PC-3 (cell line): ENCODE measurements around the gene SPACDR. TPM values are rescaled to one million over a fixed set of nuclear protein-coding genes. Genes with fewer than 3 reads are reported as not detected.
A peak's percentile ranks its signal among the peaks of the same experiment; 100 is the strongest.

Source experiments
- ATAC-seq: fragments of 200-7000 bp; cut with Tn5 transposase; 2 replicates; pipeline ENCODE4 v1.9.1; 2020; ENCODE audit warnings: mild to moderate bottlenecking, moderate library complexity
- BruUV-seq: library from RNA; stranded (reverse); fragments of 400-500 nt; replicated peaks from 2 replicates; lab custom pipeline; 2021; lab: Mats Ljungman, UMichigan
- CTCF ChIA-PET: fragments of 300-600 bp; sonication (Branson Sonifier 250); formaldehyde crosslinking; loops from one replicate; lab custom pipeline; 2022; ENCODE audit warnings: antibody characterized with exemption; lab: Charles Lee
- POLR2A ChIA-PET: fragments of 300-600 bp; sonication (Branson Sonifier 250); formaldehyde crosslinking; loops from one replicate; lab custom pipeline; 2022; ENCODE audit warnings: antibody characterized with exemption; ENCODE audit not compliant: unreplicated experiment; lab: Charles Lee
- DNase-seq: peaks from one replicate; pipeline ENCODE4 v3.0.0-alpha.2; 2015
- H2AFZ ChIP-seq: fragments of 300-600 bp; sonication (generic); 2 replicates; pipeline ENCODE4 v1.6.0; 2016; ENCODE audit warnings: antibody characterized with exemption, low read length
- H3F3A ChIP-seq: fragments of 300-600 bp; sonication (generic); one replicate; pipeline ENCODE4 v1.6.0; 2017; ENCODE audit warnings: antibody characterized with exemption, low read length, control low read depth, mild to moderate bottlenecking; ENCODE audit not compliant: unreplicated experiment
- H3K27ac ChIP-seq: fragments of 300-600 bp; sonication (generic); 2 replicates; pipeline ENCODE4 v1.5.1; 2016; ENCODE audit warnings: mild to moderate bottlenecking, low read length
- H3K27me3 ChIP-seq: fragments of 300-600 bp; sonication (generic); 2 replicates; pipeline ENCODE4 v1.6.1; 2016; ENCODE audit warnings: low read length, mixed read lengths
- H3K36me3 ChIP-seq: fragments of 300-600 bp; sonication (generic); 2 replicates; pipeline ENCODE4 v1.6.1; 2016; ENCODE audit warnings: low read depth, mixed run types, low read length, mixed read lengths
- H3K4me1 ChIP-seq: fragments of 300-600 bp; sonication (generic); 2 replicates; pipeline ENCODE4 v1.5.1; 2016; ENCODE audit warnings: low read length; ENCODE audit not compliant: insufficient read depth
- H3K4me2 ChIP-seq: fragments of 300-600 bp; sonication (generic); 2 replicates; pipeline ENCODE4 v1.6.0; 2016; ENCODE audit warnings: low read length
- H3K4me3 ChIP-seq: fragments of 300-600 bp; sonication (generic); 2 replicates; pipeline ENCODE4 v1.5.1; 2016; ENCODE audit warnings: mild to moderate bottlenecking, low read length, mixed read lengths
- H3K79me2 ChIP-seq: fragments of 300-600 bp; sonication (generic); 2 replicates; pipeline ENCODE4 v1.6.1; 2017; ENCODE audit warnings: low read length, mixed read lengths
- H3K9ac ChIP-seq: fragments of 300-600 bp; sonication (generic); 2 replicates; pipeline ENCODE4 v1.6.0; 2016; ENCODE audit warnings: mild to moderate bottlenecking, low read length
- H3K9me2 ChIP-seq: fragments of 300-600 bp; sonication (generic); replicated peaks from 2 replicates; pipeline ENCODE4 v1.6.1; 2016; ENCODE audit warnings: mixed run types, low read length, mixed read lengths
- H3K9me3 ChIP-seq: fragments of 300-600 bp; sonication (generic); 2 replicates; pipeline ENCODE4 v1.6.1; 2016; ENCODE audit warnings: low read length, mixed read lengths
- H4K20me1 ChIP-seq: fragments of 300-600 bp; sonication (generic); 2 replicates; pipeline ENCODE4 v1.6.1; 2016; ENCODE audit warnings: low read length, mixed read lengths
- EZH2 ChIP-seq: fragments of 300-600 bp; sonication (generic); IDR thresholded peaks from one replicate; pipeline ENCODE4 v1.6.1; 2017; ENCODE audit warnings: antibody characterized with exemption, mild to moderate bottlenecking, low read length; ENCODE audit not compliant: unreplicated experiment
- EZH2phosphoT487 ChIP-seq: fragments of 300-600 bp; sonication (generic); IDR thresholded peaks from 2 replicates; pipeline ENCODE4 v1.6.1; 2018; ENCODE audit warnings: mild to moderate bottlenecking, antibody characterized with exemption, low read length, borderline replicate concordance
- intact Hi-C: fragments of 100-400 bp; cut with micrococcal nuclease; formaldehyde crosslinking; loops from 2 replicates; pipeline ENCODE4 v1.9.0; 2023
- total RNA-seq: library from RNA; depleted of rRNA; stranded (reverse); fragments of >200 nt; gene quantifications from 2 replicates; pipeline ENCODE4 v1.2.3, GENCODE V29; 2014
- TF ChIP-seq, protein P1 (sequence below): fragments of 300-600 bp; sonication (generic); conservative IDR thresholded peaks from 2 replicates; pipeline ENCODE4 v1.5.1; 2017; ENCODE audit warnings: antibody characterized with exemption, low read depth, mild to moderate bottlenecking, low read length

Gene SPACDR
- total RNA-seq, 1 experiment from 2014 or later = 0.11 TPM

DNA sequence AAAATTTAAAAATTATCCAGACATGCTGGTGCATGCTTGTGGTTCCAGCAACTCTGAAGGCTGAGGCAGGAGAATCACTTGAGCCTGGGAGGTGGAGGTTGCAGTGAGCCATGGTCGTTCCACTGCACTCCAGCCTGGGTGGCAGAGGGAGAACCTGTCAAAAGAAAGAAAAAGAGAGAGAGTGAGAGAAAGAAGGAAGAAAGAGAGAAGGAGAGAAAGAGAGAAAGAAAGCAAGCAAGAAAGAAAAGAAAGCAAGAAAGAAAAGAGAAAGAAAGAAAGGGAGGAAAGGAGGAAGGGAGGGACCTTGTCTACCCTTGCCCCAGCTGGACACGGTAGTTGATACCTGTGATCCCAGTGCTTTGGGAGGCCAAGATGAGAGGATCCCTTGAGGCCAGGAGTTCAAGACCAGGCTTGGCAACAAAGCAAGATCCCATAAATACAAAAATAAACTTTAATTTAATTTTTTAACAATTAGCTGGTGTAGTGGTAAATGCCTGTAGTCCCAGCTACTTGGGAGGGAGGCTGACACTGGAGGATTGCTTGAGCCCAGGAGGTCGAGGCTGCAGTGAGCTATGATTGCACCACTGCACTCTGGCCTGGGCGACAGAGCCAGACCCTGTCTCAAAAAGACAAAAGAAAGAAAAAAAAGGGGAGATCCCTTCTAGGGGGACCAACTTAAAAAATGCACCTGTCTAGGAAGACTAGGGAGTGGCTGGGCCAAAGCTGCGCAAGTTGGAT lies 28.8 kb upstream of the SPACDR start:
- ATAC-seq = no peak
- Histone ChIP-seq H3K4me1 (no peaks in the 10 kb centered on the region), H3K9ac (no peak overlapping the region), H4K20me1 (no peaks in the 10 kb centered on the region), H2AFZ (peak overlapping the region; percentile 64), H3K9me2 (no peaks in the 10 kb centered on the region), H3K9me3 (no peaks in the 10 kb centered on the region), H3K27ac (no peak overlapping the region), H3K27me3 (no peaks in the 10 kb centered on the region), H3K36me3 (no peaks in the 10 kb centered on the region), H3K79me2 (no peaks in the 10 kb centered on the region), H3K4me2 (peak overlapping the region; percentile 56), H3F3A (no peaks in the 10 kb centered on the region), H3K4me3 (peak overlapping the region; percentile 21; the same call in 1 of the 2 replicates)
- no peak for DNase-seq
- BruUV-seq = no TSS peak
- TF ChIP-seq, protein P1, sequence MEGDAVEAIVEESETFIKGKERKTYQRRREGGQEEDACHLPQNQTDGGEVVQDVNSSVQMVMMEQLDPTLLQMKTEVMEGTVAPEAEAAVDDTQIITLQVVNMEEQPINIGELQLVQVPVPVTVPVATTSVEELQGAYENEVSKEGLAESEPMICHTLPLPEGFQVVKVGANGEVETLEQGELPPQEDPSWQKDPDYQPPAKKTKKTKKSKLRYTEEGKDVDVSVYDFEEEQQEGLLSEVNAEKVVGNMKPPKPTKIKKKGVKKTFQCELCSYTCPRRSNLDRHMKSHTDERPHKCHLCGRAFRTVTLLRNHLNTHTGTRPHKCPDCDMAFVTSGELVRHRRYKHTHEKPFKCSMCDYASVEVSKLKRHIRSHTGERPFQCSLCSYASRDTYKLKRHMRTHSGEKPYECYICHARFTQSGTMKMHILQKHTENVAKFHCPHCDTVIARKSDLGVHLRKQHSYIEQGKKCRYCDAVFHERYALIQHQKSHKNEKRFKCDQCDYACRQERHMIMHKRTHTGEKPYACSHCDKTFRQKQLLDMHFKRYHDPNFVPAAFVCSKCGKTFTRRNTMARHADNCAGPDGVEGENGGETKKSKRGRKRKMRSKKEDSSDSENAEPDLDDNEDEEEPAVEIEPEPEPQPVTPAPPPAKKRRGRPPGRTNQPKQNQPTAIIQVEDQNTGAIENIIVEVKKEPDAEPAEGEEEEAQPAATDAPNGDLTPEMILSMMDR = no peak
- TF ChIP-seq EZH2phosphoT487 (no peak), EZH2 (no peak)
- intact Hi-C loops = no loop called here
- ChIA-PET CTCF (no interaction called here), POLR2A (no interaction called here)

DNA sequence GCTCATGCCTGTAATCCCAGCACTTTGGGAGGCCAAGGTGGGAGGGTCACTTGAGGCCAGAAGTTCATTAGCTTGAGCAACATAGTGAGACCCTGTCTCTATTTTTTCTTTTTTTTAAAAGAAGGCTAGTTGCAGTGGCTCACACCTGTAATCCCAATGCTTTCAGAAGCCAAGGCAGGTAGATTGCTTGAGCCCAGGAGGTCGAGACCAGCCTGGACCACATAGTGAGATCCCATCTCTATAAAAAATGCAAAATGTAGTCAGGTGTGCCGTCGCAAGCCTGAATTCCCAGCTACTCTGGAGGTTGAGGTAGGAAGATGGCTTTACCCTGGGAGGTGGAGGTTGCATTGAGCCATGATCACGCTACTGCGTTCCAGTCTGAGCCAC lies 27.1 kb upstream of the SPACDR start:
- H2AFZ ChIP-seq = no peak overlapping the region
- no peak overlapping the region for H3K27ac ChIP-seq
- ChIA-PET POLR2A (no interaction called here), CTCF (no interaction called here)
- intact Hi-C loops = no loop called here
- no TSS peak for BruUV-seq
- H3K79me2 ChIP-seq = no peaks in the 10 kb centered on the region
- H3K27me3 ChIP-seq = no peaks in the 10 kb centered on the region
- no peaks in the 10 kb centered on the region for H3K9me3 ChIP-seq
- H3K4me2 ChIP-seq = no peak overlapping the region
- no peaks in the 10 kb centered on the region for H4K20me1 ChIP-seq
- no peaks in the 10 kb centered on the region for H3K36me3 ChIP-seq
- no peak overlapping the region for H3K9ac ChIP-seq
- H3K4me3 ChIP-seq = no peak overlapping the region
- H3K4me1 ChIP-seq = no peaks in the 10 kb centered on the region
- H3F3A ChIP-seq = no peaks in the 10 kb centered on the region
- DNase-seq = no peak
- H3K9me2 ChIP-seq = no peaks in the 10 kb centered on the region
- ATAC-seq = no peak
- no peak for TF ChIP-seq EZH2
- TF ChIP-seq, protein P1 = no peak
- TF ChIP-seq EZH2phosphoT487 = no peak

DNA sequence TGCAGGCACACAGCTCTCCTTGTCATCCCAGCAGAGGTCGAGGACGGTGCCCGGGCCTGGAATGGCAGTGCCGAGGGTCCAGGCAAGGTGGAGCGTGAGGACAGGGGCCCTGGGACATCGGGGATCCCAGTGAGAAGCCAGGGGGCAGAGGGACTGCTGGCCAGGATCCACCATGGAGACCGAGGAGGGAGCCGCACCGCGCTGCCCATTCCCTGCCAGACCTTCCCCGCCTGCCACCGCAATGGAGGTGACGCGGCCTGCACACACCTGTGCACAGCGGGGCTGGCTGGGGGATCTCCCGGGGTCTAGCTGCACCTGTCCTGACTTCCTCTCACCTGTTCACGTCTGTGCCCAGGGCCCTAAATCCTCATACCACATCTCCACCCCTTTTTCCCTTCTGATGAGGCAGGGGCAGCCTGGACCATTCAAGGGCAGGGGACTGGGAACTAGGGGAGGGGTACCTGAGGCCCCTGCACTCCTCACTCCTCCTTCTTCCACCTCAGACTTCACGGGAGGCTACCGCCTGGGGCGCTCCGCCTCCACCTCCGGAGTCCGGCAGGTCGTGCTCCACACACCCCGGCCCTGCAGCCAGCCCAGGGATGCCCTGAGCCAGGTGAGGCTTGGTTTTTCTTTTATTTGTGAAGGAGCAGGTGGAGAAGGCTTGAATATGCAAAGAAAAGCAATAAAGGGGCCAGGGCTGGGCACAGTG lies 26.6 kb upstream of the SPACDR start:
- ATAC-seq = no peak
- Histone ChIP-seq H3K9ac (no peak overlapping the region), H3K79me2 (no peaks in the 10 kb centered on the region), H3K4me3 (no peak overlapping the region), H3K36me3 (no peaks in the 10 kb centered on the region), H3K4me2 (no peak overlapping the region), H4K20me1 (no peaks in the 10 kb centered on the region), H3K9me3 (no peaks in the 10 kb centered on the region), H3K4me1 (no peaks in the 10 kb centered on the region), H3K27ac (no peak overlapping the region), H3F3A (no peaks in the 10 kb centered on the region), H3K27me3 (no peaks in the 10 kb centered on the region), H2AFZ (no peak overlapping the region), H3K9me2 (no peaks in the 10 kb centered on the region)
- no peak for DNase-seq
- ChIA-PET CTCF (no interaction called here), POLR2A (no interaction called here)
- TF ChIP-seq, protein P1 = no peak
- no peak for TF ChIP-seq EZH2phosphoT487
- no peak for TF ChIP-seq EZH2
- BruUV-seq = no TSS peak
- intact Hi-C loops = no loop called here
